Astrocyte (in vitro differentiated cells and primary cell): ENCODE measurements around the gene SH3BP5L. TPM values are rescaled to one million over a fixed set of nuclear protein-coding genes. Genes with fewer than 3 reads are reported as not detected.

Experiments
- DNase-seq: peaks from one replicate; pipeline ENCODE4 v3.0.0-alpha.2; 2010; ENCODE audit warnings: low read depth
- FAIRE-seq: peaks from 2 replicates; lab custom pipeline; 2011; peaks lifted over from hg19 to GRCh38; lab: Jason Lieb, UNC
- H2AFZ ChIP-seq: 2 replicates; pipeline ENCODE4 v1.6.0; 2012; ENCODE audit warnings: low read depth, low read length, inconsistent platforms
- H3K27ac ChIP-seq: 2 replicates; pipeline ENCODE4 v1.5.1; 2011; ENCODE audit warnings: low read depth, low read length, inconsistent platforms
- H3K27me3 ChIP-seq: 2 replicates; pipeline ENCODE4 v1.6.0; 2011; ENCODE audit warnings: low read length, inconsistent platforms; ENCODE audit not compliant: insufficient read depth
- H3K36me3 ChIP-seq: 2 replicates; pipeline ENCODE4 v1.5.1; 2011; ENCODE audit warnings: low read length, inconsistent platforms; ENCODE audit not compliant: insufficient read depth
- H3K4me1 ChIP-seq: 2 replicates; pipeline ENCODE4 v1.5.1; 2011; ENCODE audit warnings: low read length, inconsistent platforms; ENCODE audit not compliant: insufficient read depth
- H3K4me2 ChIP-seq: 2 replicates; pipeline ENCODE4 v1.6.0; 2012; ENCODE audit warnings: low read length, inconsistent platforms
- H3K4me3 ChIP-seq: 2 replicates; pipeline ENCODE4 v1.5.1; 2011; ENCODE audit warnings: low read depth, mild to moderate bottlenecking, low read length, inconsistent platforms; ENCODE audit not compliant: insufficient read depth
- H3K79me2 ChIP-seq: 2 replicates; pipeline ENCODE4 v1.6.0; 2012; ENCODE audit warnings: mild to moderate bottlenecking, low read length, inconsistent platforms; ENCODE audit not compliant: insufficient read depth
- H3K9ac ChIP-seq: 2 replicates; pipeline ENCODE4 v1.6.0; 2012; ENCODE audit warnings: mild to moderate bottlenecking, low read length, inconsistent platforms
- H3K9me3 ChIP-seq: 2 replicates; pipeline ENCODE4 v1.5.1; 2012; ENCODE audit warnings: low read depth, mild to moderate bottlenecking, low read length, inconsistent platforms; ENCODE audit not compliant: insufficient read depth
- H4K20me1 ChIP-seq: 2 replicates; pipeline ENCODE4 v1.6.0; 2012; ENCODE audit warnings: low read length, inconsistent platforms; ENCODE audit not compliant: insufficient read depth
- H3K27ac Mint-ChIP-seq: one replicate; pipeline ENCODE4 v1.8.0; 2021; ENCODE audit warnings: mild to moderate bottlenecking, mixed read lengths; ENCODE audit not compliant: unreplicated experiment
- H3K27me3 Mint-ChIP-seq: one replicate; pipeline ENCODE4 v1.8.0; 2021; ENCODE audit warnings: low read depth, mixed read lengths; ENCODE audit not compliant: unreplicated experiment
- H3K36me3 Mint-ChIP-seq: one replicate; pipeline ENCODE4 v1.8.0; 2021; ENCODE audit warnings: low read depth, mixed read lengths; ENCODE audit not compliant: unreplicated experiment
- H3K4me1 Mint-ChIP-seq: one replicate; pipeline ENCODE4 v1.8.0; 2021; ENCODE audit warnings: low read depth, mixed read lengths; ENCODE audit not compliant: unreplicated experiment
- H3K4me3 Mint-ChIP-seq: one replicate; pipeline ENCODE4 v1.8.0; 2021; ENCODE audit warnings: mild to moderate bottlenecking, moderate library complexity, mixed read lengths; ENCODE audit not compliant: unreplicated experiment
- H3K9me3 Mint-ChIP-seq: one replicate; pipeline ENCODE4 v1.8.0; 2021; ENCODE audit warnings: mild to moderate bottlenecking, mixed read lengths; ENCODE audit not compliant: unreplicated experiment
- CTCF ChIP-seq: IDR thresholded peaks from 2 replicates; pipeline ENCODE4 v1.5.1; 2011; ENCODE audit warnings: low read depth, mild to moderate bottlenecking, inconsistent platforms, low read length, moderate library complexity; ENCODE audit not compliant: insufficient read depth
- EZH2 ChIP-seq: IDR thresholded peaks from 2 replicates; pipeline ENCODE4 v1.6.1; 2012; ENCODE audit warnings: mild to moderate bottlenecking, low read length, inconsistent platforms; ENCODE audit not compliant: insufficient read depth
- total RNA-seq: library from RNA; stranded (reverse); gene quantifications from 2 replicates; pipeline ENCODE4 v1.2.1, GENCODE V29; 2021

The SH3BP5L gene
- total RNA-seq, 1 donor from 2014 or later: 37.7 TPM

DNA sequence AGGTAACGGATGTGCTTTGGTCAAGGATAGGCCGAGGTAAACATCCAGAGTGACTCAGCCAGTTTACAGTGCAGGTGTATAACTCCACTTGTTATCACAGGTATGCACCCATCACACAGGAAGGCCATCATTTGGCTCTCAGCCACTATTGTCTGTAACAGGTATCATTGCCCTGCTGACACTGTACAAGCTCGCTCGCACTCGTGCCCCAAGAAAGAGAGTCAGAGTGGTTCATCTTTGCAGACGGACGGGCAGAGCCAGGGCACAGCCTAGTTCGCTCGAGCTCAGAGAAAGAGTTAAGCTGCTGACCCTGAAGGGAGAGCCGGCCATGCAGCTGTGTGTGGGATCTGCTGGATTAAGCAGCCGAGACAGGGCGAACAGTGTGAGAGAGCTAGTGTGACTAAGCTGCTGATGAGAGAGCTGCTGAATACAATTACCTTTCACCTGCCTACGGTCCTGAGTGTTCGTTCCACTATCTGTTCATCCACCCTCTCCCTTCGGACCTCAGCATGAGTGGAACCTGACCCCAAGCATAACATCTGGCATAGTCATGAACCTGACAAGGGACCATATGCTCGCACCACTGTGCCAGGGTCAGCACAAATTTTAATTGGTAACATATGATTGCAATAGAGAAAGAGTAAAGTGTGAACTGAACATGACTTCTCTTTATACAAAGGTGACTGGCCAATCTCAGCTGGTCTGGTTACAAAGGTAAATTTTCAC is 43.1 kb downstream of the SH3BP5L start:
- Mint-ChIP-seq H3K4me1 (no peaks in the 10 kb centered on the region), H3K36me3 (no peaks in the 10 kb centered on the region), H3K27me3 (no peaks in the 10 kb centered on the region), H3K4me3 (no peak overlapping the region), H3K27ac (no peak overlapping the region), H3K9me3 (peaks cover 17% of the 10 kb centered on the region)
- Histone ChIP-seq H2AFZ (no peak overlapping the region), H3K36me3 (no peaks in the 10 kb centered on the region), H3K79me2 (no peaks in the 10 kb centered on the region), H3K4me1 (no peaks in the 10 kb centered on the region), H3K9me3 (no peaks in the 10 kb centered on the region), H3K4me3 (no peak overlapping the region), H3K4me2 (no peak overlapping the region), H4K20me1 (no peaks in the 10 kb centered on the region), H3K27ac (no peak overlapping the region), H3K27me3 (no peaks in the 10 kb centered on the region), H3K9ac (no peak overlapping the region)
- DNase-seq (no peak), FAIRE-seq (no peak)
- TF ChIP-seq CTCF (no peak), EZH2 (no peak)

- TF ChIP-seq CTCF: no peak
- TF ChIP-seq EZH2: no peak
Measured at GRCh38 chr1:248779350-248779749, 46.4 kb downstream of the SH3BP5L start.

DNA sequence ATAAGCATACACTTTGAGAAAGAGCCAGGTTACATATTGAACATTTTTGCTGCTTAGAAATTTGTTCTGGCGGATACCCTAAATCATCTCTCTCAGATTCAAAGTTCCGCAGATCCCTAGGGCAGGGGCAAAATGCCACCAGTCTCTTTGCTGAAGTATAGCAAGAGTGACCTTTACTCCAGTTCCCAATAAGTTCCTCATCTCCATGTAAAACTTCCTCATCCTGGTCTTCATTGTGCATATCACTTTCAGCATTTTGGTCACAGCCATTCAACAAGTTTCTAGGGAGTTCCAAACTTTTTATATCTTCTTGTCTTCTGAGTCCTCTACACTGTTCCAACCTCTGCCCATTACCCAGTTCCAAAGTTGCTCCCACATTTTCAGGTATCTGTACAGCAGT is 46.8 kb downstream of the SH3BP5L start:
- FAIRE-seq: no peak
- H4K20me1 ChIP-seq: no peaks in the 10 kb centered on the region
- no peaks in the 10 kb centered on the region for H3K9me3 ChIP-seq
- no peak overlapping the region for H3K27ac Mint-ChIP-seq
- no peak overlapping the region for H3K4me3 ChIP-seq
- no peaks in the 10 kb centered on the region for H3K79me2 ChIP-seq
- no peaks in the 10 kb centered on the region for H3K27me3 ChIP-seq
- no peak overlapping the region for H3K9ac ChIP-seq
- no peaks in the 10 kb centered on the region for H3K4me1 ChIP-seq
- peaks cover 22% of the 10 kb centered on the region for H3K9me3 Mint-ChIP-seq
- H3K4me3 Mint-ChIP-seq: no peak overlapping the region
- no peaks in the 10 kb centered on the region for H3K4me1 Mint-ChIP-seq
- H2AFZ ChIP-seq: no peak overlapping the region
- TF ChIP-seq CTCF: no peak
- TF ChIP-seq EZH2: no peak
- H3K36me3 Mint-ChIP-seq: no peaks in the 10 kb centered on the region
- H3K27me3 Mint-ChIP-seq: no peaks in the 10 kb centered on the region
- no peak overlapping the region for H3K4me2 ChIP-seq
- no peak for DNase-seq
- H3K36me3 ChIP-seq: no peaks in the 10 kb centered on the region
- H3K27ac ChIP-seq: no peak overlapping the region

More at GRCh38 chr1:248779350-248779749, 46.4 kb downstream of the SH3BP5L start:
- Histone ChIP-seq H3K36me3 (no peaks in the 10 kb centered on the region), H3K4me1 (no peaks in the 10 kb centered on the region), H3K4me3 (no peak overlapping the region), H4K20me1 (no peaks in the 10 kb centered on the region), H3K9ac (no peak overlapping the region), H3K27ac (no peak overlapping the region), H3K9me3 (no peaks in the 10 kb centered on the region), H2AFZ (no peak overlapping the region), H3K27me3 (no peaks in the 10 kb centered on the region), H3K79me2 (no peaks in the 10 kb centered on the region), H3K4me2 (no peak overlapping the region)
- peaks cover 22% of the 10 kb centered on the region for H3K9me3 Mint-ChIP-seq
- DNase-seq (no peak), FAIRE-seq (no peak)
- no peak overlapping the region for H3K4me3 Mint-ChIP-seq
- H3K36me3 Mint-ChIP-seq: no peaks in the 10 kb centered on the region
- H3K4me1 Mint-ChIP-seq: no peaks in the 10 kb centered on the region
- no peaks in the 10 kb centered on the region for H3K27me3 Mint-ChIP-seq
- no peak overlapping the region for H3K27ac Mint-ChIP-seq
